Activated CD8-positive, alpha-beta memory T cell treated with anti-CD3 and anti-CD28 coated beads, Interleukin-2, amount 10 ng/mL, durations not matched to agents 7 days and 5 days (primary cell): ENCODE results near the gene FAM174C. TPM values are rescaled to one million over a fixed set of nuclear protein-coding genes. Genes with fewer than 3 reads are reported as not detected.
A peak's percentile ranks its signal among the peaks of the same experiment; 100 is the strongest.

Source experiments
- ATAC-seq: fragments of 150-1000 bp; cut with Tn5 transposase; one replicate; pipeline ENCODE4 v1.10.0; 2021; ENCODE audit warnings: moderate library complexity
- CTCF ChIA-PET: fragments of 350-600 bp; sonication (Branson Sonifier 250); formaldehyde crosslinking; loops from one replicate; lab custom pipeline; 2021; ENCODE audit warnings: antibody characterized with exemption; lab: Charles Lee
- DNase-seq: peaks from one replicate; pipeline ENCODE4 v3.0.0-alpha.2; 2020
- H3K27ac Mint-ChIP-seq: one replicate; pipeline ENCODE4 v1.8.0; 2021; ENCODE audit warnings: mild to moderate bottlenecking, mixed read lengths
- H3K27me3 Mint-ChIP-seq: one replicate; pipeline ENCODE4 v1.8.0; 2021; ENCODE audit warnings: mixed read lengths
- H3K36me3 Mint-ChIP-seq: one replicate; pipeline ENCODE4 v1.8.0; 2021; ENCODE audit warnings: mild to moderate bottlenecking, mixed read lengths
- H3K4me1 Mint-ChIP-seq: one replicate; pipeline ENCODE4 v1.8.0; 2021; ENCODE audit warnings: mixed read lengths
- H3K4me3 Mint-ChIP-seq: one replicate; pipeline ENCODE4 v1.8.0; 2021; ENCODE audit warnings: mild to moderate bottlenecking, moderate library complexity, mixed read lengths
- H3K9me3 Mint-ChIP-seq: one replicate; pipeline ENCODE4 v1.8.0; 2022; ENCODE audit warnings: low read depth, mixed read lengths
- total RNA-seq, 2 experiments: library from RNA; stranded (reverse); gene quantifications; one replicate each; pipeline ENCODE4 v1.2.3, GENCODE V29; 2021

FAM174C gene
- total RNA-seq, 2 experiments from 2014 or later, result 54.7 to 60.3 TPM

GRCh38 chr19:1278713-1279660 is 3.7 kb downstream of the FAM174C start:
- Mint-ChIP-seq H3K27me3 (peaks cover 2% of the 10 kb centered on the region), H3K4me3 (no peak overlapping the region), H3K9me3 (no peaks in the 10 kb centered on the region), H3K36me3 (peaks cover 10% of the 10 kb centered on the region), H3K27ac (no peak overlapping the region), H3K4me1 (peaks cover 24% of the 10 kb centered on the region)
- CTCF ChIA-PET, result interaction anchor here (0.6 to 5.1 kb wide), 27 partner anchors 8 to 445 kb away, joined by 3 to 40 read pairs (median 4); partner anchors contain the start of genes ATP5F1D and CIRBP
- ATAC-seq, result no peak
- DNase-seq, result no peak

DNA sequence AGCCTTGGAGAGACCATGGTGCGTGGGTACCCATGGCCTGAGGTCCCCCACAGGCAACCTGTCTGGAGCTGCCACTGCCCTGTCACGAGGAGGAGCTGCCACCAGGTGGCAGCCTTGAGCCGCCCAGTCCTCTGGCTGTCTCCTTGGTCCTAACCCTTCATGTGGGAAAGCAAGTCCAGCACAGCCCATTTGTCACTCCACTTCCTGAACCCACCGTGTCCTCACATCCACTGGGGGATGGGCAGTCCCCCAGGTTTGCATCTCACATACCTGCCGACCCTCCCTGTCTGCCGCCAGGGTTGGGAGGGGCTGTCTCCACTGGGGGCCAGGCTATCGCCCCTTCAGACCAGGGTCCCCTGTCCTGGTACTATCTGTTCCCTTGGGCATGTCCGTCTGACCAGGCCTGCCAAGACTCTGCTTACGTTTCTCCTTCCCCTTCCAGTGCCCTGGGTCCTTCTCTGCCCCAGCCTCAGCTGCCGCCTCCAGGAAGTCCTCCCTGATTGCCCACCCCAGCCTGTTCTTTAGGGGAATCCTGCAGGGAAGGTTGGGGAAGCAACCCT is 4.5 kb downstream of the FAM174C start:
- H3K4me1 Mint-ChIP-seq, result peaks cover 19% of the 10 kb centered on the region
- no peaks in the 10 kb centered on the region for H3K9me3 Mint-ChIP-seq
- H3K4me3 Mint-ChIP-seq, result no peak overlapping the region
- H3K27me3 Mint-ChIP-seq, result peaks cover 10% of the 10 kb centered on the region
- no peak overlapping the region for H3K27ac Mint-ChIP-seq
- CTCF ChIA-PET, result interaction anchor here (0.6 to 5.1 kb wide), 27 partner anchors 9 to 444 kb away, joined by 3 to 40 read pairs (median 4); partner anchors contain the start of genes ATP5F1D and CIRBP
- peaks cover 5% of the 10 kb centered on the region for H3K36me3 Mint-ChIP-seq
- peak; percentile 88 for DNase-seq
- ATAC-seq, result no peak

GRCh38 chr19:1280636-1281568 is 5.6 kb downstream of the FAM174C start:
- Mint-ChIP-seq H3K9me3 (no peaks in the 10 kb centered on the region), H3K4me1 (peaks cover 19% of the 10 kb centered on the region), H3K4me3 (no peak overlapping the region), H3K27ac (no peak overlapping the region), H3K36me3 (peaks cover 5% of the 10 kb centered on the region), H3K27me3 (peaks cover 16% of the 10 kb centered on the region)
- no peak for DNase-seq
- CTCF ChIA-PET, result interaction anchor here (1.4 to 5.1 kb wide), 6 partner anchors 12 to 159 kb away, joined by 6 to 40 read pairs (median 10); partner anchors contain the start of gene CIRBP
- no peak for ATAC-seq

DNA sequence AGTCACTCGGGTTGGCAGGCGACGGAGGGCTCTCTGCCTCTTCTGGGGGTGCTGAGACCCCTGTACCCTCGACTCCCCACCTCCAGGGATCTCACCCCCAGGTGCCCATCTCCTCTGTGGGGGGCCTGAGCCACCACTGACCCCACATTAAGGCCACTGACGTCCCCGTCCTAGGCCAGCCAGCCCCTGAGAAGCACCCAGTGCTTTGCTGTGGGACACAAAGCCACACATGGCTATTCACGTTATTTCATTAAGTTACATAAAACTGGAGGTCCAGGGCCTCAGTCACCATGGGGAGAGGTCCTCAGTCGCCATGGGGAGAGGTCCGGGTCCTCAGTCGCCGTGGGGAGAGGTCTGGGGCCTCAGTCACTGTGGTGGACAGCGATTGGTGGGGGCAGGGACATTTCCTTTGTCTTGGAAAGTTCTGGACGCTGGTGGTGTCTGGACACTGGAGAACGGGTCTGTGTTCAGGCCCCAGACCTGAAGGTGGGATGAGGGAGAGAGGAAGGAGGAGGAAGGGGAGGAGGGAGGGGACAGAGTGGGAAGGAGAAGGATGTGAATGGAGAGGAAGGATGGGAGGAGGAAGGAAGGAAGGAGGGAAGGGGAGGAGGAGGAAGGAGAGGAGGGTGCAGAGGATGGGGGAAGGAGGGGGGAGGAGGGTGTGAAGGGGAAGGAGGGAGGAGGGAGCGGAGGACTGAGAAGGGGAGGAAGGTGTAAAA is 6.4 kb downstream of the FAM174C start:
- DNase-seq (no peak), ATAC-seq (no peak)
- H3K27me3 Mint-ChIP-seq, result peaks cover 20% of the 10 kb centered on the region
- no peak overlapping the region for H3K27ac Mint-ChIP-seq
- peaks cover 17% of the 10 kb centered on the region for H3K4me1 Mint-ChIP-seq
- no peaks in the 10 kb centered on the region for H3K9me3 Mint-ChIP-seq
- H3K36me3 Mint-ChIP-seq, result peaks cover 3% of the 10 kb centered on the region
- no peak overlapping the region for H3K4me3 Mint-ChIP-seq
- CTCF ChIA-PET, result interaction anchor here (5.1 kb wide), 1 partner anchor 91 kb away, joined by 40 read pairs; no protein-coding TSS in a partner anchor

DNA sequence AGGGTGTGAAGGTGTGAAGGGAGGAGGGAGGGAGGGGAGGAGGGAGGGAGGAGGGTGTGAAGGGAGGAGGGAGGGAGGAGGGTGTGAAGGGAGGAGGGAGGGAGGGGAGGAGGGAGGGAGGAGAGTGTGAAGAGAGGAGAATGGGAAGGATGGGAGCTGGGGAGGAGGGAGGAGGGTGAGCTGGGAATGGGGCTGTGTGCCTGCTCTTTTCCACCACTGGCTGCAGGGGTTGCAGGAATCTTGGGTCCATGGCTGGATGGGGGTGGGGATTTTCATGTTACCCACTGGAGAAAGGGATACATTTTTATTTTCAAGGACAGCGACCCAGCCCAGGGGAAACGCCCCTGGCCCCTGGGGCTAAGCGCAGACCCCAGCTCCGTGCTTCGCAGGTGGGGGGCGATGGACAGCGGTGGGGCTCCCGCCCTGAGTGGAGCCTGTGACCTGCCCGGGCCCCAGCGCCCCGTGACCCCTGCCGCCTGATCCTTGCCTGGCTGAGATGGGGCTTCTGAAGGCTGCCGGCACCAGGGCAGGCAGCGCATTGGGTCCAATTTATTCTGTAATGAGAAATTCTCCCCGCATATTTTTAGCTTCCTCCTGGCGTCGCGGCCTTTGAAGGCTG is 7.4 kb downstream of the FAM174C start:
- Mint-ChIP-seq H3K27ac (no peak overlapping the region), H3K4me3 (no peak overlapping the region), H3K9me3 (no peaks in the 10 kb centered on the region), H3K36me3 (peaks cover 3% of the 10 kb centered on the region), H3K27me3 (peaks cover 21% of the 10 kb centered on the region), H3K4me1 (peaks cover 12% of the 10 kb centered on the region)
- ATAC-seq, result no peak
- CTCF ChIA-PET, result interaction anchor here (2.7 kb wide), 1 partner anchor 38 kb away, joined by 10 read pairs; no protein-coding TSS in a partner anchor
- no peak for DNase-seq

DNA sequence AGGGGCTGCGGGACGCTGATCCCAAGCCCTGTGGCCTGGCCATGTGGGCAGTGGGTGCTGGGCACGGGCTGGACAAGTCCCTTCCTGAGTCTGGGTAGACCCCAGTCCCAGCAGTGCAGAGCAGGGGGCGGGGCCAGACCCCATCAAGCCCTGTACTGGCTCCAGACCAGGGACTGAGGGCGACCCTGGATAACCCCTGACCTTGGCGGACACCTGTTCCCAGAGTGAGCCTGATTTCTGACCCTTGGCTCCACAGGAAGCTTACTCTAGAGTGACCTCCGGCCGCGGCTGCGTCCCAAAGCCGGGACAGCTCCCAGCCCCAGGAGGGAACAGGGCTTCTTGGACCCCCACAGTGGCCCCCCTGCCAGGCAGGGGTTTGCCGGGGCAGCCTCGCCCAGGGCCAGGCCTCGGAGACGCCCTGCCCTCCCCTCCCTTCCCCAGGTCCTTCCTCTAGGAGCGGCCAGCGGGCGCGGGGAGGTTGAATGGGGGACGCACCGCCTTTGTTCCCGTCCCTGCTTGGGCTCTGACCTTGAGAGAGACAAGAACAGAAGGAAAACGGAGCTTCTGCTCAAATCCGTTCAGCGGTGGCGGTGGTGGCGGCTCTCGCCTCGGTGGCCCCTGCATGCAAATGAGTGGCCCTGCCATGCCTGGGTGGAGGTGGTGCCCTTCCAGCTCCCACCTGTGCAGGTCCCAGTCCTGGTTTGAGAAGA is 8.0 kb downstream of the FAM174C start:
- DNase-seq (no peak), ATAC-seq (no peak)
- Mint-ChIP-seq H3K36me3 (peaks cover 3% of the 10 kb centered on the region), H3K27me3 (peaks cover 26% of the 10 kb centered on the region), H3K9me3 (no peaks in the 10 kb centered on the region), H3K4me3 (no peak overlapping the region), H3K4me1 (peaks cover 7% of the 10 kb centered on the region), H3K27ac (no peak overlapping the region)
- CTCF ChIA-PET, result interaction anchor here (1.4 to 2.7 kb wide), 2 partner anchors 39 to 114 kb away, joined by 3 to 10 read pairs; no protein-coding TSS in a partner anchor

DNA sequence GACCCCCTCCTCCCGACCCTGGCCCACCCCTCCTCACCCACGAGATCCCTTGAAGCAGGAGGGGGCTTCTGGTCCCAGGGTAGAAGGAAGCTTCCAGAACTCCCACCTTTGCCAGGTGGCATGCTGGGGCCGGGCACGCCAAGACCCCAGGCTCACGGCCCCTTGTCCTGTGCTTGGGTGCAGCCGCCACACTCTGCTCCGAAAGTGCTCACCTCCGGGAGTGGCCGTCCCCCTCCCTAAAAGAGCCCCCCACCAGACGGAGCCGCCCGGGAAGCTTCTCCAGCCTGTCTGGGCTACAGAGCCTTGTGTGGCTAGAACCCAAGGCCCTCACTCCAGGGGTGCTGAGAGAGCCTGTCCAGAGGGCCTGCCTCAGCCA is 8.6 kb downstream of the FAM174C start:
- Mint-ChIP-seq H3K27me3 (peaks cover 26% of the 10 kb centered on the region), H3K27ac (no peak overlapping the region), H3K9me3 (no peaks in the 10 kb centered on the region), H3K4me3 (no peak overlapping the region), H3K4me1 (peaks cover 7% of the 10 kb centered on the region), H3K36me3 (peaks cover 3% of the 10 kb centered on the region)
- ATAC-seq (no peak), DNase-seq (no peak)
- CTCF ChIA-PET, result interaction anchor here (1.4 to 2.7 kb wide), 2 partner anchors 40 to 114 kb away, joined by 3 to 10 read pairs; no protein-coding TSS in a partner anchor

- Mint-ChIP-seq H3K27ac (no peak overlapping the region), H3K27me3 (peaks cover 30% of the 10 kb centered on the region), H3K36me3 (peaks cover 3% of the 10 kb centered on the region), H3K4me3 (no peak overlapping the region), H3K9me3 (no peaks in the 10 kb centered on the region), H3K4me1 (peaks cover 7% of the 10 kb centered on the region)
- no peak for ATAC-seq
- CTCF ChIA-PET, result interaction anchor here (1.4 to 2.7 kb wide), 2 partner anchors 40 to 113 kb away, joined by 3 to 10 read pairs; no protein-coding TSS in a partner anchor
- DNase-seq, result no peak
Measured at GRCh38 chr19:1284293-1284978, 9.1 kb downstream of the FAM174C start.

DNA sequence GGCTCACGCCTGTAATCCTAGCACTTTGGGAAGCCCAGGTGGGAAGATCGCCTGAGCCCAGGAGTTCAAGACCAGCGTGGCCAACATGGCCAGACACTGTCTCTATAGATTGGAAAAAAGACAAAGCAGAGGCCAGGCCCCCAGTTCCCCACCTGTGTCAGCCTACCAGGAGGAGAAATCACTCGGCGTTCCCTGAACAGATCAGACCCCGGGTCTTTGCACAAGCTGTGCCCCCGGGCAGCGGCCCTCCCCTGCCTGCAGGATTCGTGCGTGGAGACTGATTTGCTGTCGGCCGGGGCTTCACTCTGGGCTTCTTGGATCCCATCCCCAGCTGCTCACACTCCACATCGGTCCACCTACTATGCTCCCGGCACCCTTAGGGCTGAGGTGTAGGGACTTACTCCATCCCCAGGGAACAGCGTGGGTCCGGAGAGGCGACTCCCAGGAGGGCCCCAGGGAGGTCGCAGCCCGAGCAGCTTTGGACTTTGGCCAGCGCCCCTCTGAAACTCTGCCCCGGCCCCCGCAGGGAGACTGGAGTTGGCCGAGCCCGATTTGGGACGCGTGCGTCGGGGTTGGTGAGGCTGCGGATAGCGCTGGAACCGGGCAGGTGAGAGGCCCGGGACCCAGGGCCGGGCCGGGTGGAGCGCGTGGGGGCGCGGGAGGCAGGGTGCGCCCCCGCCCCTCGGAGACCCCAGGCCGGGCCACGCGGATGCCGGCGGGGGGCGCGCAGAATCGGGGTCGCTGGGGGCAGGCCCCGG is 9.8 kb downstream of the FAM174C start:
- ATAC-seq, result no peak
- peaks cover 1% of the 10 kb centered on the region for H3K4me1 Mint-ChIP-seq
- CTCF ChIA-PET, result interaction anchor here (1.4 to 2.7 kb wide), 2 partner anchors 41 to 112 kb away, joined by 3 to 10 read pairs; no protein-coding TSS in a partner anchor
- H3K9me3 Mint-ChIP-seq, result no peaks in the 10 kb centered on the region
- no peak for DNase-seq
- H3K27me3 Mint-ChIP-seq, result peaks cover 30% of the 10 kb centered on the region
- H3K36me3 Mint-ChIP-seq, result no peaks in the 10 kb centered on the region
- no peak overlapping the region for H3K27ac Mint-ChIP-seq
- no peak overlapping the region for H3K4me3 Mint-ChIP-seq

DNA sequence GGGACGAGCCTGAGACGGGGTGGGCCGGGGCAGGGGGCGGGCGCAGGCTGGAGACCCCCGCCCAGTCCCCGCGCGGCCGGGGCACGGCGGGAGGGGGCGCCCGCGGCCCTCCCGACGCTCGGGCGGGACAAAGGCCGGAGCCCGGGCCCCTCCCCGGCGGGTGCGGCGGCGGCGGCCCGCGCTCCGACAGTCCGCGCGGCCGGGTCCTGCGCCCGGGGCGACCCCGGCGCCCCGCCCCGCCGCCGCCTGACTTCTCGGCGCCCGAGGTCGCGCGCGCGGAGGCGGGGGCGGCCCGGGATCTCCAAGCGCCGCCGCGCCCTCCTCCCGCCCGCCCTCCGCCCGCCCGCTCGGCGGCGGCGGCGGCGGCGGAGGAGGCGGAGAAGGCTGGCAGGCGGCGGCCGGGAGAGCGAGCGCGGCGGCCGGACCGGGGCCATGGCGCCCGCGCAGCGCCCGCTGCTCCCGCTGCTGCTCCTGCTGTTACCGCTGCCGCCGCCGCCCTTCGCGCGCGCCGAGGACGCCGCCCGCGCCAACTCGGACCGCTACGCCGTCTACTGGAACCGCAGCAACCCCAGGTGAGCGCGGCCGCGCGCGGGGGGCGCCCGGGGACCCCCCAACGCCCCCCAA is 10.5 kb downstream of the FAM174C start, which contains the start of gene EFNA2:
Gene EFNA2, plus strand, starts transcription at position 137 of the 624 bp plus-strand sequence. Its CDS starts 296 bp downstream, at position 433.
- no peak for ATAC-seq
- Mint-ChIP-seq H3K9me3 (no peaks in the 10 kb centered on the region), H3K4me1 (peaks cover 1% of the 10 kb centered on the region), H3K36me3 (no peaks in the 10 kb centered on the region), H3K4me3 (no peak within 1 kb of the TSS), H3K27me3 (peaks cover 30% of the 10 kb centered on the region), H3K27ac (no peak within 1 kb of the TSS)
- no peak for DNase-seq
- CTCF ChIA-PET, result no interaction called here
